Breast epithelium (tissue), 3 donors: ENCODE results near the gene LY6G6D.

Experiments
- POLR2A ChIP-seq: fragments of 450-650 bp; IDR thresholded peaks from one replicate; pipeline ENCODE4 v1.6.1; 2016; ENCODE audit warnings: antibody characterized with exemption, mild to moderate bottlenecking, moderate library complexity
- POLR2AphosphoS5 ChIP-seq, 3 donors: sonication (generic); formaldehyde crosslinking; IDR thresholded peaks; one replicate each; pipeline ENCODE4 v1.6.1; 2017; ENCODE audit warnings: antibody characterized with exemption in 3 of 3
- TF ChIP-seq, protein P1 (sequence below), 3 donors: fragments of 450-650 bp; IDR thresholded peaks; one replicate each; pipeline ENCODE4 v1.5.1; 2016 to 2017; ENCODE audit warnings: antibody characterized with exemption in 3 of 3, mild to moderate bottlenecking in 3 of 3, moderate library complexity in 3 of 3

DNA sequence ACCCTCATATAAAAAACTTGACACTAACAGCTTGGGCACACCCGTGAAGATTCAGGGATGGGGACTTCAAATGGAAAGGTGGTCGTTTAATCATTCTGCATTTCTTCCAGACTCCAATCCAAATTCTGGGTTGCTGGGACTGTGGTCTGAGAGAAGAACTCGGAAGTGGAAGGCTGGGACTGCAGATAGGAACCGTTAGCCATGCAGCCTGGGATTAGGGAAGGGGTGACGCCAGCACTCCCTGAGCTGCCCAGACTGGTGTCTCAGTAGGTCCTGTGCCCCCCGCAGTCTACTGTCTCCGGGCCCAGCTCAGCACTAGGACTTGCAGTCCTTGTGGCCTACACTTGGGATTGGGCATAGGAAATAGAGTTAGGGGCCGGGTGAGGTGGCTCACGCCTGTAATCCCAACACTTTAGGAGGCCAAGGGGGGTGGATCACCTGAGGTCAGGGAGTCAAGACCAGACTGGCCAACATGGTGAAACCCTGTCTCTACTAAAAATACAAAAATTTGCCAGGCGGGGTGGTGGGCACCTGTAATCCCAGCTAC is 21.7 kb downstream of the LY6G6D start:
- TF ChIP-seq POLR2A (no peak), POLR2AphosphoS5 (IDR thresholded peaks at IDR 0.05) (no peak)
- TF ChIP-seq, protein P1, sequence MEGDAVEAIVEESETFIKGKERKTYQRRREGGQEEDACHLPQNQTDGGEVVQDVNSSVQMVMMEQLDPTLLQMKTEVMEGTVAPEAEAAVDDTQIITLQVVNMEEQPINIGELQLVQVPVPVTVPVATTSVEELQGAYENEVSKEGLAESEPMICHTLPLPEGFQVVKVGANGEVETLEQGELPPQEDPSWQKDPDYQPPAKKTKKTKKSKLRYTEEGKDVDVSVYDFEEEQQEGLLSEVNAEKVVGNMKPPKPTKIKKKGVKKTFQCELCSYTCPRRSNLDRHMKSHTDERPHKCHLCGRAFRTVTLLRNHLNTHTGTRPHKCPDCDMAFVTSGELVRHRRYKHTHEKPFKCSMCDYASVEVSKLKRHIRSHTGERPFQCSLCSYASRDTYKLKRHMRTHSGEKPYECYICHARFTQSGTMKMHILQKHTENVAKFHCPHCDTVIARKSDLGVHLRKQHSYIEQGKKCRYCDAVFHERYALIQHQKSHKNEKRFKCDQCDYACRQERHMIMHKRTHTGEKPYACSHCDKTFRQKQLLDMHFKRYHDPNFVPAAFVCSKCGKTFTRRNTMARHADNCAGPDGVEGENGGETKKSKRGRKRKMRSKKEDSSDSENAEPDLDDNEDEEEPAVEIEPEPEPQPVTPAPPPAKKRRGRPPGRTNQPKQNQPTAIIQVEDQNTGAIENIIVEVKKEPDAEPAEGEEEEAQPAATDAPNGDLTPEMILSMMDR (IDR thresholded peaks at IDR 0.05): no peak
